Heart right ventricle (tissue), 16 donors: ENCODE results near the gene VPS33A. TPM values are rescaled to one million over a fixed set of nuclear protein-coding genes. Genes with fewer than 3 reads are reported as not detected.

Source experiments
- ATAC-seq, 8 donors: fragments of 200-7000 bp; cut with Tn5 transposase; one replicate each; pipeline ENCODE4 v1.9.1; 2020; ENCODE audit warnings: mild to moderate bottlenecking in 8 of 8, moderate library complexity in 8 of 8, moderate number of reproducible peaks in 1 of 8
- DNase-seq, 2 donors: peaks; one replicate each; pipeline ENCODE4 v3.0.0-alpha.2; 2020
- H3K27ac ChIP-seq, 10 donors: fragments of 200-600 bp; sonication (generic) in 2 of 10; one replicate each; pipeline versions ENCODE4 v1.5.0 to v1.8.0; 2020 to 2022; ENCODE audit warnings: mild to moderate bottlenecking in 3 of 10
- H3K27me3 ChIP-seq, 7 donors: fragments of 200-600 bp; one replicate each; pipeline ENCODE4 v1.8.0; 2021 to 2022; ENCODE audit warnings: mild to moderate bottlenecking in 2 of 7
- H3K36me3 ChIP-seq, 9 donors: fragments of 200-600 bp; sonication (generic) in 1 of 9; one replicate each; pipeline versions ENCODE4 v1.5.0 to v1.8.0; 2020 to 2022; ENCODE audit warnings: mild to moderate bottlenecking in 2 of 9
- H3K4me1 ChIP-seq, 9 donors: fragments of 200-600 bp; sonication (generic) in 1 of 9; one replicate each; pipeline versions ENCODE4 v1.5.0 to v1.8.0; 2020 to 2022; ENCODE audit warnings: mild to moderate bottlenecking in 4 of 9
- H3K4me3 ChIP-seq, 10 donors: fragments of 200-600 bp; sonication (generic) in 2 of 10; one replicate each; pipeline versions ENCODE4 v1.5.0 to v1.8.0; 2020 to 2022; ENCODE audit warnings: mild to moderate bottlenecking in 7 of 10, moderate library complexity in 2 of 10
- H3K9me3 ChIP-seq, 11 donors: fragments of 200-600 bp in 10 of 11; sonication (generic) in 2 of 11; one replicate each; pipeline versions ENCODE4 v1.5.0 to v1.8.0; 2013 to 2022; ENCODE audit warnings: mild to moderate bottlenecking in 2 of 11, control low read depth in 1 of 11, moderate library complexity in 1 of 11
- WGBS, 2 donors: extraction: QIAGEN DNeasy Blood & Tissue Kit; methylation state at CpG; one replicate each; pipeline ENCODE4 v1.1.7; 2013; ENCODE audit warnings: inconsistent platforms in 1 of 2; 5-methylcytosine and 5-hydroxymethylcytosine counted together
- intact Hi-C, 10 donors: fragments of 100-400 bp; cut with DNase I; formaldehyde crosslinking; loops; one replicate each; pipeline versions ENCODE4 v1.11.1 to v1.14.2; 2022
- polyA plus RNA-seq, 2 donors: library from polyadenylated mRNA; stranded (reverse); fragments of 200-250 nt; gene quantifications; one replicate each; pipeline ENCODE4 v1.2.3, GENCODE V29; 2013
- total RNA-seq, 10 donors: library from RNA; stranded (reverse); fragmentation: NEBNext Ultra II Directional in 3 of 10; extraction: Animal tissue kit (Norgen Biotek cat#: 25700) in 3 of 10; gene quantifications; one replicate each; pipeline versions ENCODE4 v1.2.1 to v1.2.4, GENCODE V29; 2021 to 2023
- TF ChIP-seq, protein P1 (sequence below), 9 donors: fragments of 200-600 bp; sonication (generic) in 2 of 9; IDR thresholded peaks; one replicate each; pipeline versions ENCODE4 v1.5.0 to v1.8.0; 2021 to 2022; ENCODE audit warnings: antibody characterized with exemption in 9 of 9, mild to moderate bottlenecking in 5 of 9, moderate library complexity in 1 of 9
- donor health status: Arrhythmogenic right ventricular cardiomyopathy.
- donor health status: ischemic (EF 13 %, LVEDD 7.1; RV severe dilation, severe dysfunction).
- donor health status: healthy with polysubstance abuse.
- donor health status: DM: no; HTN: yes; CAD: no.
- donor health status: DM: no; HTN: no; CAD: no.
- donor health status: ischemic (EF 25% LVEDD 6.9; RV normal size, moderate dysfunction).
- donor health status: ischemic (EF 25% LVEDD 5.7; RV mildly dilated, moderate dysfunction).
- donor health status: healthy.
- donor health status: DM: yes; HTN: yes; CAD: no.
- donor health status: Ischemic cardiomyopathy.
- donor health status: ischemic (EF 35%, LVEDD 5.7; RV mildly dilated, moderate dysfunction).
- donor health status: nonischemic (EF 11% LVEDD 7.7; RV severe dilation, severe dysfunction).
- donor health status: DM: yes; HTN: yes; CAD: no.
- donor health status: PGD.
- donor health status: ischemic (EF 29% LVEDD 5.4; RV normal size, mild dysfunction).
- donor health status: nonischemic (EF 23%, LVEDD 6.1; RV moderate dilation, normal function).

VPS33A gene
- total and polyA plus RNA-seq, 12 donors: 4.5 to 17.3 (median 12.3) TPM

- TF ChIP-seq, protein P1, sequence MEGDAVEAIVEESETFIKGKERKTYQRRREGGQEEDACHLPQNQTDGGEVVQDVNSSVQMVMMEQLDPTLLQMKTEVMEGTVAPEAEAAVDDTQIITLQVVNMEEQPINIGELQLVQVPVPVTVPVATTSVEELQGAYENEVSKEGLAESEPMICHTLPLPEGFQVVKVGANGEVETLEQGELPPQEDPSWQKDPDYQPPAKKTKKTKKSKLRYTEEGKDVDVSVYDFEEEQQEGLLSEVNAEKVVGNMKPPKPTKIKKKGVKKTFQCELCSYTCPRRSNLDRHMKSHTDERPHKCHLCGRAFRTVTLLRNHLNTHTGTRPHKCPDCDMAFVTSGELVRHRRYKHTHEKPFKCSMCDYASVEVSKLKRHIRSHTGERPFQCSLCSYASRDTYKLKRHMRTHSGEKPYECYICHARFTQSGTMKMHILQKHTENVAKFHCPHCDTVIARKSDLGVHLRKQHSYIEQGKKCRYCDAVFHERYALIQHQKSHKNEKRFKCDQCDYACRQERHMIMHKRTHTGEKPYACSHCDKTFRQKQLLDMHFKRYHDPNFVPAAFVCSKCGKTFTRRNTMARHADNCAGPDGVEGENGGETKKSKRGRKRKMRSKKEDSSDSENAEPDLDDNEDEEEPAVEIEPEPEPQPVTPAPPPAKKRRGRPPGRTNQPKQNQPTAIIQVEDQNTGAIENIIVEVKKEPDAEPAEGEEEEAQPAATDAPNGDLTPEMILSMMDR (IDR thresholded peaks at IDR 0.05): no peak
- Histone ChIP-seq H3K36me3 (peaks cover 0 to 59% (median 37%) of the 10 kb centered on the region in 9 donors), H3K27me3 (peaks cover 7 to 37% (median 29%) of the 10 kb centered on the region in 7 donors), H3K9me3 (no peaks in the 10 kb centered on the region), H3K4me3 (no peak overlapping the region), H3K27ac (no peak overlapping the region), H3K4me1 (peaks cover 0 to 17% (median 10%) of the 10 kb centered on the region in 9 donors)
- 77% methylated on average over 8 of the region's 8 CpGs for WGBS, 2 donors
- DNase-seq (no peak), ATAC-seq (no peak)
- intact Hi-C loops: loop anchor here in 1 of 10 donors (10.0 kb wide), 1 partner anchor 153 kb away; no protein-coding TSS in a partner anchor
These were observed 58.9 kb downstream of the VPS33A start for GRCh38 chr12:122207391-122207790.

DNA sequence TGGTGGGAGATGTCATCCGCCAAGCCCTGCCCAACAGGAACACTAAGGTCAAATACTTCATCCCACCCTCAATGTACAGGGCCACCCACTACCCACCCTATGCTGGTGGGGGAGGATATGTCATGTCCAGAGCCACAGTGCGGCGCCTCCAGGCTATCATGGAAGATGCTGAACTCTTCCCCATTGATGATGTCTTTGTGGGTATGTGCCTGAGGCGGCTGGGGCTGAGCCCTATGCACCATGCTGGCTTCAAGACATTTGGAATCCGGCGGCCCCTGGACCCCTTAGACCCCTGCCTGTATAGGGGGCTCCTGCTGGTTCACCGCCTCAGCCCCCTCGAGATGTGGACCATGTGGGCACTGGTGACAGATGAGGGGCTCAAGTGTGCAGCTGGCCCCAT lies 59.3 kb downstream of the VPS33A start:
- peak in 2 of 8 donors; percentile 14 to 19 for ATAC-seq
- peaks cover 0 to 55% (median 32%) of the 10 kb centered on the region in 9 donors for H3K36me3 ChIP-seq
- TF ChIP-seq, protein P1 (IDR thresholded peaks at IDR 0.05): no peak
- peaks cover 0 to 17% (median 10%) of the 10 kb centered on the region in 9 donors for H3K4me1 ChIP-seq
- no peak overlapping the region for H3K27ac ChIP-seq
- H3K27me3 ChIP-seq: peaks cover 7 to 41% (median 31%) of the 10 kb centered on the region in 7 donors
- no peak for DNase-seq
- H3K9me3 ChIP-seq: no peaks in the 10 kb centered on the region
- intact Hi-C loops: loop anchor here in 1 of 10 donors (10.0 kb wide), 1 partner anchor 152 kb away; no protein-coding TSS in a partner anchor
- H3K4me3 ChIP-seq: no peak overlapping the region
- WGBS, 2 donors: 84 to 94% methylated on average over 8 of the region's 8 CpGs

- Histone ChIP-seq H3K27me3 (peaks cover 7 to 48% (median 38%) of the 10 kb centered on the region in 7 donors), H3K36me3 (peaks cover 0 to 48% (median 26%) of the 10 kb centered on the region in 9 donors), H3K4me3 (no peak overlapping the region), H3K4me1 (peaks cover 0 to 17% (median 10%) of the 10 kb centered on the region in 9 donors), H3K9me3 (no peaks in the 10 kb centered on the region), H3K27ac (no peak overlapping the region)
- TF ChIP-seq, protein P1 (IDR thresholded peaks at IDR 0.05): no peak
- WGBS, 2 donors: 68 to 71% methylated on average over 27 of the region's 27 CpGs
- ATAC-seq (peak in 6 of 8 donors; percentile 6 to 31 (median 22)), DNase-seq (no peak)
- intact Hi-C loops: loop anchor here in 1 of 10 donors (10.0 kb wide), 1 partner anchor 151 kb away; no protein-coding TSS in a partner anchor
These were observed 60.0 kb downstream of the VPS33A start for GRCh38 chr12:122206111-122206881.

GRCh38 chr12:122205053-122205925 lies 61.0 kb downstream of the VPS33A start:
- no peak for ATAC-seq
- intact Hi-C loops: loop anchor here in 1 of 10 donors (10.0 kb wide), 1 partner anchor 150 kb away; no protein-coding TSS in a partner anchor
- Histone ChIP-seq H3K27me3 (peaks cover 7 to 58% (median 48%) of the 10 kb centered on the region in 7 donors), H3K4me1 (peaks cover 0 to 17% (median 10%) of the 10 kb centered on the region in 9 donors), H3K9me3 (no peaks in the 10 kb centered on the region), H3K36me3 (peaks cover 0 to 38% (median 21%) of the 10 kb centered on the region in 9 donors), H3K4me3 (no peak overlapping the region), H3K27ac (no peak overlapping the region)
- DNase-seq: no peak
- TF ChIP-seq, protein P1 (IDR thresholded peaks at IDR 0.05): no peak
- WGBS, 2 donors: 46 to 51% methylated on average over 23 of the region's 23 CpGs
